Erythroblast (primary cell): ENCODE results near the gene CXCL1.

Experiments
- DNase-seq, 2 experiments: peaks; one replicate each; lab custom pipeline; 2025; lab: John Stamatoyannopoulos, UW
- GATA1 ChIP-seq: IDR thresholded peaks from 2 replicates; pipeline ENCODE4 v1.6.1; 2011; ENCODE audit warnings: low read depth, mild to moderate bottlenecking, control low read depth, low read length, moderate library complexity
- POLR2A ChIP-seq: IDR thresholded peaks from 2 replicates; pipeline ENCODE4 v1.6.1; 2011; ENCODE audit warnings: mild to moderate bottlenecking, low read length

Gene CXCL1

GRCh38 chr4:73902038-73902637 is 32.9 kb downstream of the CXCL1 start:
- DNase-seq, result no peak
- no peak for TF ChIP-seq GATA1

GRCh38 chr4:73902817-73903547 is 33.8 kb downstream of the CXCL1 start:
- TF ChIP-seq POLR2A (no peak), GATA1 (no peak)
- no peak for DNase-seq

DNA sequence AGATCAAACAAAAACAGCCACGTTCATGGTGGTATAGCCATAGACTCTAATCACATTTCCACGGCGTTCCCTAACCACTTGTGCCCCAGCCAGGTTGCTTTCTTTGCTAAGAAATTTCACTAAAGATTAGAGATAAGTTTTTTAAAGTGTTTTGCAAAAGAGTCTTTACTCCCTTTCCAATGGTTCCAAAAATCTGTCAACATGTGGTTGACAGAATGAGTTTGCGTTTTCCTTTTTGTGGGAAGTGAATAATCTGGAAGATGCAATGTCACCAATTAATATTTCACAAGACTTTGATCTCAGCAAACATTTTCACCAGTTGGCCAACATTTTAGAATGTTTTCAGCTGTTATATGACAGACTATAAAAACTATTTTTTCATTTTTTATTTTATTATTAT is 35.3 kb downstream of the CXCL1 start:
- no peak for DNase-seq
- TF ChIP-seq GATA1 (no peak), POLR2A (no peak)

- DNase-seq, result peak in 1 of 2 experiments; percentile 59
Measured at GRCh38 chr4:73908965-73909364, 39.8 kb downstream of the CXCL1 start.

GRCh38 chr4:73911746-73912145 is 42.6 kb downstream of the CXCL1 start:
- no peak for TF ChIP-seq POLR2A
- TF ChIP-seq GATA1, result no peak
- DNase-seq, result no peak

More at GRCh38 chr4:73908965-73909364, 39.8 kb downstream of the CXCL1 start:
- TF ChIP-seq POLR2A (no peak), GATA1 (no peak)

DNA sequence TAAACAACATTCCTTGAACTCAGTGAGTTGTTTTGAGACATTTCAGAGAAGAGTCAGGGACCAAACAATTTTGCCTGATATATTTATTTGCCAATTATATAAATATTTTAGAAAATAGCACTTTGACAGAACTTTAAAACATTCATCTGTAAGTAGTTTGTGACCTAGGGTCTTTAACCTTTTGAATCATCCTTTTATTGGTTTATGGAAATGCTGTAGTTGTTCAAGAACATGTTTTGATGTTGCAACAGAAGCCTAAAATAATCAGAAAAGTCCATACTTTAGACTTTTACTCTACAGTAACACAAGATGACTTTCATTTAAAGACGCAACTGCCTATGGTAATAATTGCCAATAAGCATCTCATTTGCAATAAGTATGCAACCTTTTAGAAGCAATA is 43.0 kb downstream of the CXCL1 start:
- TF ChIP-seq POLR2A (no peak), GATA1 (no peak)
- DNase-seq, result no peak

DNA sequence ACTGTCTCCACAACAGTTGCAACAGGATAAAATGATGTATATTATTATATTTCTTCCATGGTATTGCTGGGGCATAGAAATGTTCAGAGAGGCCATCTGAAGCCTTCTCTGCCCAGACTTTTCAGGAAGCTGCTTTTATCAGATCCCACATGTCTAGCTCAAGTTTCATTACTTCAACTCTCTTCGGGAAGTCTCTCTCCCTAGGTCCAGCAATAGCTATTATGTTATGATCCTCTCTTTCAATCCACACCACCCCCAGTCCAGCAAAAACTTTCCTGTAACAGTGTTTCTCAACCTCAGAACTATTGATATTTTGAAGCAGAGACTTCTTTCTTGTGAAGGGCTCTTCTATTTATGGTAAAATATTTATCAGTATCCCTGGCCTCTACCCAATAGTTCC is 44.9 kb downstream of the CXCL1 start:
- TF ChIP-seq POLR2A (no peak), GATA1 (no peak)
- DNase-seq, result no peak

- TF ChIP-seq GATA1 (no peak), POLR2A (no peak)
- DNase-seq, result no peak
Measured at GRCh38 chr4:73916172-73916925, 47.2 kb downstream of the CXCL1 start.

DNA sequence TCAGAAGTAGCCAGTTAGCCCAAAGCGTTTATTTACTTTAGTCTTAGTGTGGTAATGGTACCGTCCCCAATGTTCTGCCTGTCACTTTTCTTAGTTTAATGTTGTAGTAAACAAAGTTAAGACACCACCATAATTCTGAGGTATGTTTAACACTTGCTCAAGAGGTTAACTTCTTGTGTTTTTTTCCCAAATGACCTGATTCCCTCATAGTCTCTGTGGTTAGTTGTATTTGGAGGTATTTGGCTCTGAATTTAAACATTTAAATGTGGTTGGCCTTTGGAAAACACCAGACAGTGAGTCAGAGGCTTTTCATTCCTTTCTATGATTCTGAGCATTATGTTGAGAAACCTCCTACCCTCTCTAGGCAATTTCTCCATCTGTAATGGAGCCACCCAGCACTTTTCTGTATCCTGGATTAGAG is 47.9 kb downstream of the CXCL1 start:
- no peak for DNase-seq
- TF ChIP-seq POLR2A, result no peak
- no peak for TF ChIP-seq GATA1

DNA sequence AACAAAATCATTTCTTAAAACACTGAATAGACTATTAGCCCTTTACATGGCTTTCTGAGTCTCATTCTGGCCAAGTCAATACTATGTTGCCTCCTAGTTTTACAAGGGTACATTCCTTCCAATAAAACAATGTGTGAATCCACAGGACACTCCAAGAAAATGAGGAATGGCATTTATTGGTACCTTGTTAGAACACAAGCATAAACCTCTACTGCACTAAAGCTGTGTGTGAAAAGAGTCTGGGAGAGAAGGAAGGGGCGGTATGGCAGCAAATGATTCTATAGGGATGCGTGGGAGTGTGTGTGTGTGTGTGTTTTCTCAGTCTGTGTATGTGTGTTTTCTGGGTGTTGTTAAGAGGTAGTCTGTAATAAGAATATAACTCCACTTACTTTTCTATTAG is 48.9 kb downstream of the CXCL1 start:
- TF ChIP-seq GATA1 (no peak), POLR2A (no peak)
- no peak for DNase-seq

GRCh38 chr4:73919691-73920090 is 50.5 kb downstream of the CXCL1 start:
- no peak for TF ChIP-seq GATA1
- TF ChIP-seq POLR2A, result no peak
- no peak for DNase-seq
